Fibroblast of lung (primary cell): ENCODE data around the gene PALLD. TPM values are rescaled to one million over a fixed set of nuclear protein-coding genes. Genes with fewer than 3 reads are reported as not detected.

Source experiments
- DNase-seq, 2 donors: peaks; one replicate each; pipeline versions ENCODE4 v3.0.0 to v3.0.0-alpha.2; 2010; ENCODE audit warnings: low read depth in 2 of 2
- H2AFZ ChIP-seq: 2 replicates; pipeline ENCODE4 v1.5.1; 2012; ENCODE audit warnings: low read length, control low read depth, inconsistent platforms
- H3K27ac ChIP-seq: 2 replicates; pipeline ENCODE4 v1.5.1; 2011; ENCODE audit warnings: low read length, control low read depth; ENCODE audit not compliant: insufficient read depth
- H3K27me3 ChIP-seq: 2 replicates; pipeline ENCODE4 v1.5.1; 2011; ENCODE audit warnings: mild to moderate bottlenecking, low read length; ENCODE audit not compliant: control insufficient read depth, insufficient read depth
- H3K36me3 ChIP-seq: 2 replicates; pipeline ENCODE4 v1.5.1; 2011; ENCODE audit warnings: low read length; ENCODE audit not compliant: control insufficient read depth, insufficient read depth
- H3K4me1 ChIP-seq: 2 replicates; pipeline ENCODE4 v1.5.1; 2011; ENCODE audit warnings: low read length; ENCODE audit not compliant: control insufficient read depth, insufficient read depth; ENCODE audit errors: extremely low read depth
- H3K4me2 ChIP-seq: 2 replicates; pipeline ENCODE4 v1.5.1; 2011; ENCODE audit warnings: low read length, control low read depth; ENCODE audit not compliant: insufficient read depth; ENCODE audit errors: extremely low read depth
- H3K4me3 ChIP-seq, 4 experiments: fragments of 200-600 bp in 1 of 4; sonication (generic) in 1 of 4; replicated peaks in 1 of 4; 2 replicates each; pipeline ENCODE4 v1.5.1; 2011 to 2016; ENCODE audit warnings: low read length in 4 of 4, low read depth in 3 of 4, mild to moderate bottlenecking in 3 of 4, control low read depth in 2 of 4, inconsistent platforms in 1 of 4, mixed read lengths in 1 of 4; ENCODE audit not compliant: insufficient read depth in 1 of 4; ENCODE audit errors: control extremely low read depth in 1 of 4
- H3K79me2 ChIP-seq: 2 replicates; pipeline ENCODE4 v1.5.1; 2012; ENCODE audit warnings: mild to moderate bottlenecking, low read length, inconsistent platforms; ENCODE audit not compliant: control insufficient read depth, insufficient read depth
- H3K9ac ChIP-seq: 2 replicates; pipeline ENCODE4 v1.5.1; 2011; ENCODE audit warnings: mild to moderate bottlenecking, low read length, control low read depth; ENCODE audit not compliant: insufficient read depth
- H3K9me3 ChIP-seq: 2 replicates; pipeline ENCODE4 v1.5.1; 2012; ENCODE audit warnings: low read depth, low read length; ENCODE audit not compliant: control insufficient read depth, insufficient read depth
- H4K20me1 ChIP-seq: 2 replicates; pipeline ENCODE4 v1.5.1; 2011; ENCODE audit warnings: low read length; ENCODE audit not compliant: control insufficient read depth, insufficient read depth; ENCODE audit errors: extremely low read depth
- EZH2 ChIP-seq: IDR thresholded peaks from 2 replicates; pipeline ENCODE4 v1.5.1; 2012; ENCODE audit warnings: low read length, control low read depth, mild to moderate bottlenecking; ENCODE audit errors: missing control alignments
- polyA plus RNA-seq, 2 donors: library from polyadenylated mRNA; depleted of rRNA in 1 of 2; stranded (reverse) in 1 of 2; unstranded in 1 of 2; fragments of >200 nt; gene quantifications; 2 replicates each; pipeline ENCODE4 v1.2.1, GENCODE V29; 2011 to 2012; ENCODE audit warnings: missing spikeins in 1 of 2
- total RNA-seq: library from RNA; depleted of rRNA; stranded (reverse); fragments of >200 nt; gene quantifications from 2 replicates; pipeline ENCODE4 v1.2.1, GENCODE V29; 2014
- TF ChIP-seq, protein P1 (sequence below), 2 donors: IDR thresholded peaks in 1 of 2; conservative IDR thresholded peaks in 1 of 2; 1 replicate in 1 of 2; 2 replicates in 1 of 2; pipeline ENCODE4 v1.5.1; 2011 to 2012; ENCODE audit warnings: low read length in 2 of 2, control low read depth in 1 of 2, inconsistent platforms in 1 of 2, low read depth in 1 of 2, mild to moderate bottlenecking in 1 of 2

PALLD gene
- total and polyA plus RNA-seq, 2 donors (not counting 1 experiment from before 2014, with no cell fraction given): 200 to 205 TPM

DNA sequence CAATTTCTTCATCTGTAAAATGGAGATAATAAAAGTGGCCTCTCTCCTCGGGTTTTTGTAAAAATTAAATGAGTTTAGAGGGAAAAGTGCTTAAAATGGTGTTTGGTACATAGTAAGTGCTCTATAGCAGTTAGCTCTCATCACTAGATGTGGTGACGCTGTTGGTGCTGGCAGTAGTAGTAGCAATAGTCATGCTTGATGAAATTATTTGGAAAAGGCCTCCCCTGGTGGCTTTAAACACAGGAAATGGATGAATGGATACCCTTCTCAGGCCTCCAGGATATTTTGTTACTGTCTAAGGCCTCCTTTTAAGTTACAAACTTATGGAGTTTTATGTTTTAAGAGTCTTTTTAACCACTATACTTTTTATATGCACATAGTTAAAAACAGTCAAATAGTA is 370.3 kb downstream of the PALLD start:
- Histone ChIP-seq H2AFZ (no peak overlapping the region), H3K27ac (no peak overlapping the region), H3K9me3 (no peaks in the 10 kb centered on the region), H3K27me3 (no peaks in the 10 kb centered on the region), H3K4me1 (peaks cover 27% of the 10 kb centered on the region), H3K36me3 (peaks cover 3% of the 10 kb centered on the region), H3K9ac (no peak overlapping the region), H4K20me1 (no peaks in the 10 kb centered on the region), H3K79me2 (peaks cover 46% of the 10 kb centered on the region), H3K4me3 (no peak overlapping the region), H3K4me2 (no peak overlapping the region)
- DNase-seq: peak in 1 of 2 donors; percentile 12
- TF ChIP-seq EZH2: no peak
- TF ChIP-seq, protein P1, sequence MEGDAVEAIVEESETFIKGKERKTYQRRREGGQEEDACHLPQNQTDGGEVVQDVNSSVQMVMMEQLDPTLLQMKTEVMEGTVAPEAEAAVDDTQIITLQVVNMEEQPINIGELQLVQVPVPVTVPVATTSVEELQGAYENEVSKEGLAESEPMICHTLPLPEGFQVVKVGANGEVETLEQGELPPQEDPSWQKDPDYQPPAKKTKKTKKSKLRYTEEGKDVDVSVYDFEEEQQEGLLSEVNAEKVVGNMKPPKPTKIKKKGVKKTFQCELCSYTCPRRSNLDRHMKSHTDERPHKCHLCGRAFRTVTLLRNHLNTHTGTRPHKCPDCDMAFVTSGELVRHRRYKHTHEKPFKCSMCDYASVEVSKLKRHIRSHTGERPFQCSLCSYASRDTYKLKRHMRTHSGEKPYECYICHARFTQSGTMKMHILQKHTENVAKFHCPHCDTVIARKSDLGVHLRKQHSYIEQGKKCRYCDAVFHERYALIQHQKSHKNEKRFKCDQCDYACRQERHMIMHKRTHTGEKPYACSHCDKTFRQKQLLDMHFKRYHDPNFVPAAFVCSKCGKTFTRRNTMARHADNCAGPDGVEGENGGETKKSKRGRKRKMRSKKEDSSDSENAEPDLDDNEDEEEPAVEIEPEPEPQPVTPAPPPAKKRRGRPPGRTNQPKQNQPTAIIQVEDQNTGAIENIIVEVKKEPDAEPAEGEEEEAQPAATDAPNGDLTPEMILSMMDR (conservative IDR thresholded peaks at IDR 0.05 in 1 of 2, IDR thresholded peaks at IDR 0.05 in 1 of 2; ENCODE audit: low read depth in 1 of 2, low read length in 2 of 2): no peak

DNA sequence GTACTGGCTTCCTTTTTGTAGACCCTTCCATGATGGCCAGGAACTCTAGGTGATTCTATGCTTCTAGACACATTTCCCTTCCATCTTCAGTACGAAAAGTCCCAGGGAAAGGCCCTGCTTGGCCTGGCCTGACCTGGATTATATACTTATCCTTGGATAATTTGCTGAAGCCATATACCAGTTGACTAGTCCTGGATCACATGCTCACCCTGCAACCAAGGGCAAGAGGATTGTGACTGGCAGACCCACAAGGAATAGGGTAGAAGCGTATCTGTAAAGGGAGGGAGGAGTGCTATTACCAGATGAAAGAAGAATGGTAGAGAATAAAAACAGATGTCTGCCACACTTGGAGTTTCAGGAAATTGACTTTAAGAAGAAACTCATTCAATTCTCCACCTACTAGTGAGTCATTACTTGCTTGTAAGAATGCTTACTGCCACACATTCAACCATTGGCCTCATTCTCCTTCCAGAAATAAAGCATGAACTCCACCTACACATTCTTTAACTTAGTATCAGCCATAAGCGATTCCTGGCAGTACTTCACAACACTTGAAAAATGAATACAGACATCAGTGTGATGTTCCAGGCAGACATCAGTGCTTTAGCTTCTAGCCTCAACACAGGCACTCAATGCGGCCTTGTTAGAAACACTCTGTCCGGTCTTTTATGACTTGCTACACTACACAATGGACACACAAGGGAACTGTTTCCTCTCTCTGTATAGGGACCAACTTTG is 371.4 kb downstream of the PALLD start:
- H3K79me2 ChIP-seq: peaks cover 40% of the 10 kb centered on the region
- no peaks in the 10 kb centered on the region for H4K20me1 ChIP-seq
- H3K4me1 ChIP-seq: peaks cover 27% of the 10 kb centered on the region

DNA sequence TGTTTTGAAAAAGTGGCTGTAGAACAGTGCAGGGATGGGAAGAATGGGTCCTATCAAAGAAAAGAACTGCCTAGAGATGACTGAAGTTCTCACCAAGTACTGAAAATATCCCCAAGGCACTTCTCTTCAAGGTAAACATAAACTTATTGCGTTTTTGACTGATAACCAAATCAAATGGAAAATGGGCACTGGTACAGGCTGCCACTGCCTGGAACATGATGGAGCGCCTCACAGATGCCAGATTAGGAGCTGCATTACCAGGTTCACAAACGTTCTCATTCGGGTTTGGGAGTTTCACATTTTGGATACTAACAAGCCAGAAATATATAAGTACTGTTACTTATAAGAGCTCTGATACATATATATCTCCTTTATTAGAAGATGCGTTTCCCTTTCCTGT is 371.9 kb downstream of the PALLD start:
- TF ChIP-seq, protein P1 (conservative IDR thresholded peaks at IDR 0.05 in 1 of 2, IDR thresholded peaks at IDR 0.05 in 1 of 2; ENCODE audit: low read depth in 1 of 2, low read length in 2 of 2): no peak
- no peak for TF ChIP-seq EZH2
- Histone ChIP-seq H3K4me3 (no peak overlapping the region), H3K79me2 (peaks cover 40% of the 10 kb centered on the region), H3K36me3 (no peaks in the 10 kb centered on the region), H3K4me1 (peaks cover 27% of the 10 kb centered on the region), H3K4me2 (no peak overlapping the region), H2AFZ (no peak overlapping the region), H3K27ac (peak overlapping the region; percentile 72), H4K20me1 (no peaks in the 10 kb centered on the region), H3K27me3 (no peaks in the 10 kb centered on the region), H3K9ac (no peak overlapping the region), H3K9me3 (no peaks in the 10 kb centered on the region)
- no peak for DNase-seq

More for the DNA sequence above, 371.4 kb downstream of the PALLD start:
- no peaks in the 10 kb centered on the region for H3K36me3 ChIP-seq
- H3K9me3 ChIP-seq: no peaks in the 10 kb centered on the region
- H3K4me2 ChIP-seq: peak overlapping the region; percentile 60
- H3K4me3 ChIP-seq: no peak overlapping the region
- DNase-seq: peak; percentile 78 to 96
- H3K27ac ChIP-seq: peak overlapping the region; percentile 72
- no peak overlapping the region for H3K9ac ChIP-seq
- H2AFZ ChIP-seq: no peak overlapping the region
- H3K27me3 ChIP-seq: no peaks in the 10 kb centered on the region
- TF ChIP-seq, protein P1 (conservative IDR thresholded peaks at IDR 0.05 in 1 of 2, IDR thresholded peaks at IDR 0.05 in 1 of 2; ENCODE audit: low read depth in 1 of 2, low read length in 2 of 2): no peak
- TF ChIP-seq EZH2: no peak
